Measurements from ENCODE around the gene CRX.
"Not testable (repeated sequence)": the region's sequence is repeated elsewhere in the genome, so short reads cannot be mapped to it uniquely, and the experiment has no call there.

CRX gene

DNA sequence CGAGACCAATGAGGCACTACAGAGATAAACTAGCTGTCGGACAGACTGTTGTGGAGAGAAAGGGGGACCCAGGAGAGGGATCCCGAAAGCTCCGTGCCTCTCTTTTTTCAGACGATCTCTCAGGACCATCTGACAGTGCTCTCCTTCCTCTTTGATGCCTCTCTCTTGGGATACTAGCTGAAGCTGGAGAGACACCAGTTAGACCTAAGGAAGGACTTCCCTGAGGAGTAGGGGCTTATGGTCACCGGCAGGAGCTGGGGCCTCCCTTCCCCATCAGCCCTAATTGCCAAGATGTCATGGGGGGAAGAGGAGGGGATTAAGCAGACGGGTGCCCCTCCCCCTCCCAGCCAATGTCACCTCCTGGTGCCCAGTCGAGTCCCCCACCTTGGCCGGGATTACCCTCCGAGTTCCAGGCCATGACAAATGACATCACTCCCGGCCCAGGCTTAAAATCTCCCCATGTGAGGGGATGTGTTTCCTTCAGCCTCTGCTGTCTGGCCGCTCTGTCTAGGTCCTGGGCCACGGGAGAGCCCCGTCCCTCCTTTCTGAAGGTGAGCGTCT lies at the start of gene CRX:
Gene CRX (plus strand): TSS at position 478 of the 561 bp plus-strand sequence. CDS start 12,507 bp downstream, outside the sequence.
- no peak for DNase-seq

- DNase-seq, result peak; percentile 98
Observed at GRCh38 chr19:47776568-47776967, 45.2 kb upstream of the CRX start.

DNA sequence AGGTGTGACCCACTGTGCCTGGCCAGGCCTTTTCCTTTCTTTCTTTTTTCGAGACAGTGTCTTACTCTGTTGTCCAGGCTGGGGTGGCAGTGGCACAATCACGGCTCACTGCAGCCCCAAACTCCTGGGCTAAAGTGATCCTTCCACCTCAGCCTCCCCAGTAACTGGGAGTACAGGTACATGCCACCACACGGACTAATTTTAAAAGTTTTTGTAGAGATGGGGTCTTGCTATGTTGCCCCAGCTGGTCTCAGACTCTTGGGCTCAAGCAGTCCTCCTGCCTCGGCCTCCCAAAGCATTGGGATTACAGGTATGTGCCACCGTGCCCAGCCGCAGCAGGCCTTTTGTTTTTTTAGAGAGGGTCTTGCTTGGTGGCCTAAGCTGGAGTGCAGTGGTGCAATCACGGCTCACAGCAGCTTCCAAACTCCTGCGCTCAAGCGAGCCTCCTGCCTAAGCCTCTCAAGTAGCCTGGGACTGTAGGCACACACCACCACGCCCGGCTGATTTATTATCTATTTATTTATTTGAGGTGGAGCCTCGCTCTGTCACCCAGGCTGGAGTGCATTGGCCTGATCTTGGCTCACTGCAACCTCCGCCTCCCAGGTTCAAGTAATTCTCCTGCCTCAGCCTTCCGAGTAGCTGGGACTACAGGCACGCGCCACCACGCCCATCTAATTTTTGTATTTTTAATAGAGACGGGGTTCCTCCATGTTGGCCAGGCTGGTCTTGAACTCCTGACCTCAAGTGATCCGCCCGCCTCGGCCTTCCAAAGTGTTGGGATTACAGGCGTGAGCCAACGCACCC lies 44.3 kb upstream of the CRX start:
- not testable (repeated sequence) for DNase-seq

DNA sequence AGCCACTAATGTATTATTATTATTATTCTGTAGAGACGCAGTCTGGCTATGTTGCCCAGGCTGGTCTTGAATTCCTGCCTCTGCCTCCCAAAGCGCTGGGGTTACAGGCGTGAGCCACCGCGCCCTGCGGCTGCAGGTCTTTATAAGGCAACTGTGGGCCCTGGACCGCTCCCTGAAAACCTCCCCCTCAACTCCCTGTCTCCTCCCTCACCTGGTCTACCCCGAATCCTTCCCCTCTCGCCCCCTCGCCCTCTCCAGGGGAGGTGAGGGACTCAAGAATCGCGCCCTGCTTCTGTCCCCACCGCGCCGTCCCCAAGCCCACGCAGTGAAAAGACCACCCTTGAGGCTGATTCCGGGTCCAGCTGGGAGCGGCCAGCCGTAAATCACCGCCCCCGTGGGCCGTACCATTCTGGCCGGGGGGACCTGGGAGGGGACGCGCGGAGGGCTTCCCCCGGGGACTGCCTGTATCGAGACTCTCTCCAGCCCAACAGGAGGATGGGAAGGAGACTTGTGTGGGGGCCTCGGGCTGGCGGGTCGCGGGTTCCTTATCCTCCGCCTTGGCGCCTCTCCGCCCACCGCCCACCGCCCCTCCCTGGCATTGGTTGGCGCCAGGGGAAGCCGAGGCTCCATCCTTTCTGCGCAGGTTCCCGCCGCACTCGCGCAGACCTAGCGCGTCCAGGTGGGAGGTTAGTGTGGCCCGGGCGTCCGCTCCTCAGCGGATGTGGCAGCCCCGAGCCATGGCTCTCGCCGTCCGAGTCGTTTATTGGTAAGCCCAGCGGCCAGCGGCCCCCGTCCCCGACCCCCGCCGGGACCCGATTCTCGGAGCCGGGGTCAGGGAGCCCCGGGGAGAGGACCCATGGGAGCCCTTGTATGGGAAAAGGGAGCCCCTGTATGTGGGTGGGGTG lies 43.4 kb upstream of the CRX start, which contains the start of gene SELENOW:
Gene SELENOW (plus strand): TSS at position 655 of the 905 bp plus-strand sequence. CDS start 83 bp downstream, at position 738.
- DNase-seq, result peak; percentile 85

GRCh38 chr19:47778954-47779351 lies 42.8 kb upstream of the CRX start:
- no peak for DNase-seq

- no peak for DNase-seq
Observed at GRCh38 chr19:47779524-47780214, 42.1 kb upstream of the CRX start.

DNA sequence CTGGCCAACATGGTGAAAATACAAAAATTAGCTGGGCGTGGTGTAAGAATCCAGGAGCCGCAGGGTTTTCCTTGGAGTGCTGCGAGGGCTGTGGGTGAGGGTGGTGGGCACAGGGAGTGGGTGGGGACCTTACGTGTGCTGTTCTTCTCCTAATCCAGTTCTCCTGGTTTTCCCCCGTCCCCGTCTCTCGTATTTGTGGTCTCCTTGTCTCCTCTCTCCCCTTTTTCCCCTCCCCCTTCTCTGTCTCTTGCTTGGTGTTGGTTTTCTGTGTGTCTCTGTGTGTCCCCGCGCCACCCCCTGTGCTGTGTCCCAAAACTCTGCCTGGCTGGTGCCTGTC lies 41.6 kb upstream of the CRX start:
- no peak for DNase-seq

DNA sequence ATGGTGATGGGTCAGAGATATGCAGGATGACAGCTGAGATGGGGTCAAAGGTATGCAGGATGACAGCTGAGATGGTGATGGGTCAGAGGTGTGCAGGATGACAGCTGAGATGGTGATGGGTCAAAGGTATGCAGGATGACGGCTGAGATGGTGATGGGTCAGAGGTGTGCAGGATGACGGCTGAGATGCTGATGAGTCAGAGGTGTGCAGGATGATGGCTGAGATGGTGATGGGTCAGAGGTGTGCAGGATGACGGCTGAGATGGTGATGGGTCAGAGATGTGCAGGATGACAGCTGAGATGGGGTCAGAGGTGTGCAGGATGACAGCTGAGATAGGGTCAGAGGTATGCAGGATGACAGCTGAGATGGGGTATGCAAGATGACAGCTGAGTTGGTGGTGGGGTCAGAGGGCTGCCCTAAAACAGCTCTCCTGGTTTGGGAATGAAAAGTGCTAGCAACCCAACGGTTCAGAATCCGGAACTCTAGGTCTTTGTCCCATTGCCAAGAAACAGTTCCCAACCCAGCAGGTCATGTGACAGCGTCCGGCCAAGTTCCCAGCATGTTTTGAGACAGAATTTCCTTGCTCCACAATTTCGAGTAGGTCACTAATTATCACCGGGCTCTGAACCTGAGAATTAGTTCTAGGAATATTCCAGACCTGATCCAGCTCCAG lies 40.0 kb upstream of the CRX start:
- no peak for DNase-seq

DNA sequence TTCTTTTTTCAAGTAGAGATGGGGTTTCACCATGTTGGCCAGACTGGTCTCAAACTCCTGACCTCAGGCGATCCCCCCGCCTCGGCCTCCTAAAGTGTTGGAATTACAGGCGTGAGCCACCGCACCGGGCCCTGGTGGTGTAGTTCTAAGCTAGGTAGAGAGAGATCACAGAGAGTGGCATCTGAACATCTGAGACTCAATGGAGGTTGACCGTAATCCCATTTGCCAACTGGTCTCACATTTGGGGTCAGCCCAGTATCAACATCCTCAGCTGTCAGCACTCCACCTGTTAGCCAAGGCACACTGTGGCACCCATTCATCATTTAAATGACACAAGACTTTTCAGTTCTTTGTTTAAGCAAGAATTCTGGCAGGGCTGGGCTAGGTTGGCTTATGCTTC lies 35.2 kb upstream of the CRX start:
- no peak for DNase-seq

- DNase-seq, result not testable (repeated sequence)
Observed at GRCh38 chr19:47787307-47787706, 34.4 kb upstream of the CRX start.

DNA sequence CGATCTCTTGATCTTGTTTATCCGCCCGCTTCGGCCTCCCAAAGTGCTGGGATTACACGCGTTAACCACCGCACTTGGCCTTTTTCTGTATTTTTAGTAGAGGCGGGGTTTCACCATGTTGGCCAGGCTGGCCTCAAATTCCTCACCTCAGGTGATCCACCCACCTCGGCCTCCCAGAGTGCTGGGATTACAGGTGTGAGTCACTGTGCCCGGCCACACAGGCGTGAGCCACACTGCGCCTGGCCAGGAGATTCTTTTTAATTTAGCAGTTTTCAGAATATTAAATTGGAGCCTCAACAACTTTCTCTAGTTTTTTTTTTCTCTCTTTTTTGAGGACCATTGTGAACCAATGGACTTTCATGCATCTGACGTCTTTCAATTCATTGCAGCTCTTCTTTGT lies 31.9 kb upstream of the CRX start:
- not testable (repeated sequence) for DNase-seq

DNA sequence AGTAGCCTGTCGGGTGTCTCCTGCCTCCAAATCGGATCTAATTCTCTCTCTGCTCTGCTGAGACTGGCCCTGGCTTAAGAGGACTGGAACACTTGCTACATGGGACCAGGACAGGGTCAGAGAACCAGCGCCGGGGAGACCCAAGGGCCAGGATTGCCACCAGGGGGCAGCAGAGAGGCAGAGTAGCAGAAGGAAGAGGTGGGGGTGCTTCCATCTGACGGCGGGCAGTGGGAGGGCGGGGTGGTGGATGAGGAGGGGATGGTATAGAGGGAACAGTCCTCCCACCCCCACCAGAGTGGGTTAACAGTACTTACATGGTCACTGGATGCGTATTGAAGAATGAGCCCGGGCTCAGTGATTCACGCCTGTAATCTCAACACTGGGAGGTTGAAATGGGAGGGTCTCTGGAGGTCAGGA lies 31.3 kb upstream of the CRX start:
- peak; percentile 59 for DNase-seq

- DNase-seq, result no peak
Observed at GRCh38 chr19:47792616-47793015, 29.1 kb upstream of the CRX start.

DNA sequence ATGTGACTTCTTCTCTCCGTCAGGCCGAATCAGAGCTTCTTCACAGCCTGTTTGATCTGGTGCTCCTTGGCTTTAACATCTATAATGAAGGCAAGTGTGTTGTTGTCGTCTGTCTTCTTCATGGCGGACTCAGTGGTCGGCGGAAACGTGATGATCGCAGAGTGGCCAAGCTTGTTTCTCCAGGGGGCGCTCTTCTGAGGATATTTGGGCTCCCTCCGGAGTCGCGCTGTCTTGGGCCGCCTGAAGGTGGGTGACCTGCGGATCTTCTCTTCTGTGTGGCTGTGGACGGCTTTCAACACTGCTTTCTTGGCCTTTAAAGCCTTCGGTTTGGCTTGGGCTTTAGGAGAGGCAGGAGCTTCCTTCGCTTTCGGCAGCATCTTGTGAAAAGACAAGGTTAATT lies 27.2 kb upstream of the CRX start:
- DNase-seq, result no peak

GRCh38 chr19:47796785-47797184 lies 25.0 kb upstream of the CRX start:
- peak; percentile 3 for DNase-seq

- DNase-seq, result no peak
Observed at GRCh38 chr19:47797996-47798903, 23.5 kb upstream of the CRX start.

GRCh38 chr19:47798904-47799266 lies 22.9 kb upstream of the CRX start:
- no peak for DNase-seq

DNA sequence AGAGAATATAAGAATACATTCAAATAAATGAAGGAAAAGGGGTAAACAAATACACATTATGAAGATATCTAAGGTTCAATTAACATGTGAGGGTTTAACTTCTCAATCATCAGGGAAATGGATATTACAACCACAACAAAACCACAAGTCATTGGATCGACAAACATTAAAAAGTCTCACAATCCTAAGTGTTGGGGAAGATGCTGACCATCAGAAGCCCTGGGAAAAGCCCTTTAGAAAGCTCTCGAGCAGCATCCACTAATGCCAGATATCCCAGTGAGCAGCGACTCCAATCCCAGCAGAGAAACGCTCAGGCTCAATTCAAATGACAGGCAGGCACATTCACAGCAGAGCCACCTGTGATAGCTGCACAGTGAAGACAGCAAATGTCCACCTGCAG lies 20.5 kb upstream of the CRX start:
- DNase-seq, result no peak

DNA sequence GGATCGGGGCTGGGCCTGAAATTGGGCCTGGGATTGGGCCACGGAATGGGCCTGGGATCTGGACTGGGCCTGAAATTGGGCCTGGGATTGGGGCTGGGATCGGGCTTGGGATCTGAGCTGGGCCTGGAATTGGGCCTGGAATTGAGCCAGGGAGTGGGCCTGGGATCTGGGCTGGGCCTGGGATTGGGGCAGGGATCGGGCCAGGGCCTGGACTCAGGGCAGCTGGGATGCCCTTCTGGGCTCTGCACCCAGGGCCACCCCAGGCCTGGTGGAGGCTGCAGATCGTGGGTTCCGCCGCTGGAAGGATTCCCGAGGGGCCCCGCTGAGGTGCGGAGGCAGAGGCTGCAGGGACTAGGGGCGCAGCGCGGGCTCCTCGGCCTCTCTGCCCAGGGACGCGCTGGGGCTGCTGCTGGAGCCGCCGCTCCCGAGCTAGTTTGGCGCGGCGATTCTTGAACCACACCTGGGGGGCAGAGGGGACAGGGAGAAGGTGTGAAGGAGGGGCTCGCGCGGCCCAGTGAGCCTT lies 19.2 kb upstream of the CRX start:
- DNase-seq, result no peak

GRCh38 chr19:47803148-47803547 lies 18.6 kb upstream of the CRX start:
- DNase-seq, result not testable (repeated sequence)

- not testable (repeated sequence) for DNase-seq
Observed at GRCh38 chr19:47803671-47804070, 18.1 kb upstream of the CRX start.

Measured in NCI-H1105 treated with DMSO at 0.1 percent for 48 hours (cell line).